ENCODE measurements around the gene NACA2.

GRCh38 chr17:61631800-61632199, 40.8 kb upstream of the NACA2 start:
- TF ChIP-seq GATA2 (IDR thresholded peaks at IDR 0.05; ENCODE audit: low read depth, low read length) (no peak), GATA3 (IDR thresholded peaks at IDR 0.05; ENCODE audit: low read depth, low read length) (no peak)
